ENCODE results near the gene SEPTIN1.

The SEPTIN1 gene

GRCh38 chr16:30354423-30355143 lies 27.8 kb downstream of the SEPTIN1 start:
- Histone ChIP-seq H3K9ac (ENCODE audit: low read length) (peak overlapping the region; percentile 98), H3K27ac (ENCODE audit: low read depth, low read length) (peak overlapping the region; percentile 86), H3K27me3 (ENCODE audit: control insufficient read depth, insufficient read depth, low read length) (no peaks in the 10 kb centered on the region), H3K36me3 (ENCODE audit: control insufficient read depth, insufficient read depth, low read length) (peaks cover 60% of the 10 kb centered on the region), H3K4me1 (ENCODE audit: control insufficient read depth, insufficient read depth, low read length) (peaks cover 12% of the 10 kb centered on the region), H3K4me3 (ENCODE audit: low read depth, low read length) (peak overlapping the region; percentile 98), H3K9me3 (ENCODE audit: control insufficient read depth, insufficient read depth, low read depth, low read length) (no peaks in the 10 kb centered on the region)

- Histone ChIP-seq H3K9me3 (ENCODE audit: control insufficient read depth, insufficient read depth, low read depth, low read length) (no peaks in the 10 kb centered on the region), H3K4me3 (ENCODE audit: low read depth, low read length) (no peak overlapping the region; the same call in 1 of the 2 replicates), H3K27me3 (ENCODE audit: control insufficient read depth, insufficient read depth, low read length) (no peaks in the 10 kb centered on the region), H3K4me1 (ENCODE audit: control insufficient read depth, insufficient read depth, low read length) (peaks cover 12% of the 10 kb centered on the region), H3K36me3 (ENCODE audit: control insufficient read depth, insufficient read depth, low read length) (peaks cover 56% of the 10 kb centered on the region), H3K27ac (ENCODE audit: low read depth, low read length) (no peak overlapping the region), H3K9ac (ENCODE audit: low read length) (peak overlapping the region; percentile 98)
Measured at GRCh38 chr16:30353438-30354129, 28.8 kb downstream of the SEPTIN1 start.

GRCh38 chr16:30352488-30353401 lies 29.6 kb downstream of the SEPTIN1 start:
- peaks cover 12% of the 10 kb centered on the region for H3K4me1 ChIP-seq (ENCODE audit: control insufficient read depth, insufficient read depth, low read length)
- H3K27me3 ChIP-seq (ENCODE audit: control insufficient read depth, insufficient read depth, low read length) = no peaks in the 10 kb centered on the region
- no peak overlapping the region for H3K27ac ChIP-seq (ENCODE audit: low read depth, low read length)
- H3K4me3 ChIP-seq (ENCODE audit: low read depth, low read length) = no peak overlapping the region
- no peak overlapping the region for H3K9ac ChIP-seq (ENCODE audit: low read length)
- H3K9me3 ChIP-seq (ENCODE audit: control insufficient read depth, insufficient read depth, low read depth, low read length) = no peaks in the 10 kb centered on the region
- peaks cover 51% of the 10 kb centered on the region for H3K36me3 ChIP-seq (ENCODE audit: control insufficient read depth, insufficient read depth, low read length)

DNA sequence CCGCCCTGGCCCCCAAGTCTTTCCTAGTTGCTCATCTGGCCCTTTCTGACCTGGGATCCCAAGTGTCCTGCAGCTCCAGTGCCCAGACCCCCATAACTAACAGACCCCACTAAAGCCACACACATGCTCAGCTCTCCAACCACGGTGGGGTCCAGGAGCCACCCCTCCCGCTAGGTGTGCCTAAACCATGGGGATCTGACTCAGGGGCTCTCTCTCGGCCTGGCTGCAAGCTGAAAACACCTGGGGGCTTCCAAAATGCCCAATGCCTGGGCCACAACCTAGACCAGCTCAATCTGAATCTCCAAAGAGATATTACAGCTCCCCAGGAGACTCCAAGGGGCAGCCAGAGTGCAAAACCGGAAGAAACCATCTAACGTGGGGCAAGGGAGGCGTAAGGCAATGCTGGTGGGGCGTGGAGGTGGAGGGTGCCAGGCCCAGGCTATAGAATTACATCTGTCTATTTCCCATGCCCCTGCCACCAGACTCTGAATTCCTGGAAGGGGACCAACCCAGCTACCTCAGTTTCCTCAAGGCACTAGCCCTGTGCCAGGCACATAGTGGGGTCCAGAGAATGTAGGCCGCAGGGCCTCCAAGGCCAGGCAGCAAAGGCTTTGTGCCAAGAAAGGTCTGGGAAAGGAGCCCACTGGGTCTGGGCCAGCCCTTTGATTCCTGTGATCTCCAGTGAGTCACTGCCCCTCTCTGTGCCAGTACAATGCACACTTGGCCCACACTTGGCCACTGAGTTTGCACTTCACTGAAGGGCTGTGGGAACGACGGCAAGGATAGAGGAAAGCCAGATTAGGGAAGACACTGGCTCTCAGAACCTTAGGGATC lies 30.6 kb downstream of the SEPTIN1 start:
- H3K4me1 ChIP-seq (ENCODE audit: control insufficient read depth, insufficient read depth, low read length) = peaks cover 12% of the 10 kb centered on the region
- no peak overlapping the region for H3K27ac ChIP-seq (ENCODE audit: low read depth, low read length)
- H3K9me3 ChIP-seq (ENCODE audit: control insufficient read depth, insufficient read depth, low read depth, low read length) = no peaks in the 10 kb centered on the region
- no peak overlapping the region for H3K4me3 ChIP-seq (ENCODE audit: low read depth, low read length)
- H3K9ac ChIP-seq (ENCODE audit: low read length) = no peak overlapping the region
- peaks cover 43% of the 10 kb centered on the region for H3K36me3 ChIP-seq (ENCODE audit: control insufficient read depth, insufficient read depth, low read length)
- no peaks in the 10 kb centered on the region for H3K27me3 ChIP-seq (ENCODE audit: control insufficient read depth, insufficient read depth, low read length)

- Histone ChIP-seq H3K4me1 (ENCODE audit: control insufficient read depth, insufficient read depth, low read length) (peaks cover 7% of the 10 kb centered on the region), H3K27me3 (ENCODE audit: control insufficient read depth, insufficient read depth, low read length) (no peaks in the 10 kb centered on the region), H3K27ac (ENCODE audit: low read depth, low read length) (no peak overlapping the region), H3K9me3 (ENCODE audit: control insufficient read depth, insufficient read depth, low read depth, low read length) (no peaks in the 10 kb centered on the region), H3K36me3 (ENCODE audit: control insufficient read depth, insufficient read depth, low read length) (peaks cover 43% of the 10 kb centered on the region), H3K9ac (ENCODE audit: low read length) (no peak overlapping the region), H3K4me3 (ENCODE audit: low read depth, low read length) (no peak overlapping the region)
Measured at GRCh38 chr16:30351001-30351441, 31.3 kb downstream of the SEPTIN1 start.

GRCh38 chr16:30350134-30350871 lies 32.1 kb downstream of the SEPTIN1 start:
- no peaks in the 10 kb centered on the region for H3K9me3 ChIP-seq (ENCODE audit: control insufficient read depth, insufficient read depth, low read depth, low read length)
- H3K4me3 ChIP-seq (ENCODE audit: low read depth, low read length) = no peak overlapping the region
- no peaks in the 10 kb centered on the region for H3K27me3 ChIP-seq (ENCODE audit: control insufficient read depth, insufficient read depth, low read length)
- no peak overlapping the region for H3K9ac ChIP-seq (ENCODE audit: low read length)
- H3K27ac ChIP-seq (ENCODE audit: low read depth, low read length) = no peak overlapping the region
- peaks cover 4% of the 10 kb centered on the region for H3K4me1 ChIP-seq (ENCODE audit: control insufficient read depth, insufficient read depth, low read length)
- H3K36me3 ChIP-seq (ENCODE audit: control insufficient read depth, insufficient read depth, low read length) = peaks cover 43% of the 10 kb centered on the region

- Histone ChIP-seq H3K9ac (ENCODE audit: low read length) (no peak overlapping the region), H3K4me3 (ENCODE audit: low read depth, low read length) (no peak overlapping the region), H3K4me1 (ENCODE audit: control insufficient read depth, insufficient read depth, low read length) (peaks cover 4% of the 10 kb centered on the region), H3K36me3 (ENCODE audit: control insufficient read depth, insufficient read depth, low read length) (peaks cover 43% of the 10 kb centered on the region), H3K27ac (ENCODE audit: low read depth, low read length) (no peak overlapping the region), H3K9me3 (ENCODE audit: control insufficient read depth, insufficient read depth, low read depth, low read length) (no peaks in the 10 kb centered on the region), H3K27me3 (ENCODE audit: control insufficient read depth, insufficient read depth, low read length) (no peaks in the 10 kb centered on the region)
Measured at GRCh38 chr16:30349675-30350074, 32.7 kb downstream of the SEPTIN1 start.

- Histone ChIP-seq H3K27me3 (ENCODE audit: control insufficient read depth, insufficient read depth, low read length) (no peaks in the 10 kb centered on the region), H3K4me1 (ENCODE audit: control insufficient read depth, insufficient read depth, low read length) (peaks cover 2% of the 10 kb centered on the region), H3K9me3 (ENCODE audit: control insufficient read depth, insufficient read depth, low read depth, low read length) (no peaks in the 10 kb centered on the region), H3K36me3 (ENCODE audit: control insufficient read depth, insufficient read depth, low read length) (peaks cover 43% of the 10 kb centered on the region), H3K4me3 (ENCODE audit: low read depth, low read length) (no peak overlapping the region), H3K9ac (ENCODE audit: low read length) (no peak overlapping the region), H3K27ac (ENCODE audit: low read depth, low read length) (no peak overlapping the region)
Measured at GRCh38 chr16:30348929-30349328, 33.4 kb downstream of the SEPTIN1 start.

- Histone ChIP-seq H3K4me3 (ENCODE audit: low read depth, low read length) (no peak overlapping the region), H3K27ac (ENCODE audit: low read depth, low read length) (no peak overlapping the region), H3K9me3 (ENCODE audit: control insufficient read depth, insufficient read depth, low read depth, low read length) (no peaks in the 10 kb centered on the region), H3K27me3 (ENCODE audit: control insufficient read depth, insufficient read depth, low read length) (no peaks in the 10 kb centered on the region), H3K36me3 (ENCODE audit: control insufficient read depth, insufficient read depth, low read length) (peaks cover 34% of the 10 kb centered on the region), H3K9ac (ENCODE audit: low read length) (no peak overlapping the region), H3K4me1 (ENCODE audit: control insufficient read depth, insufficient read depth, low read length) (no peaks in the 10 kb centered on the region)
Measured at GRCh38 chr16:30348113-30348512, 34.2 kb downstream of the SEPTIN1 start.

DNA sequence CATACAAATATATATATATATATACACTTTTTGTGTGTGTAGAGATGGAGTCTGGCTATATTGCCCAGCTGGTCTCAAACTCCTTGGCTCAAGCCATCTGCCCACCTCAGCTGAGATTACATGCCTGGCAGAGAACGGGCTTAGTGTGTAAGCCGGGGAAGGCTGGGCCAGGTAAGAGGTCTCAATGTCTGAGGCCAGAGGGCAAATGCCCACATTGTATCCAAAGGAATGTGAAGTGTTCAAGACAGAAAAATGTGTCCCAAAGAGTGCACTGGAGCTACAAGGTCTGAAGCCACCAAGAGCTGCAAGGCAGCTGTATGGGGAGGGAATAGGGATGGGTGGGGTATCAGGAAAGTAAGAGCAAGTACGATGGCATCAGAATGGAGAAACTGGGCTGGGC lies 36.1 kb downstream of the SEPTIN1 start:
- Histone ChIP-seq H3K27ac (ENCODE audit: low read depth, low read length) (no peak overlapping the region), H3K27me3 (ENCODE audit: control insufficient read depth, insufficient read depth, low read length) (no peaks in the 10 kb centered on the region), H3K9me3 (ENCODE audit: control insufficient read depth, insufficient read depth, low read depth, low read length) (no peaks in the 10 kb centered on the region), H3K4me1 (ENCODE audit: control insufficient read depth, insufficient read depth, low read length) (no peaks in the 10 kb centered on the region), H3K9ac (ENCODE audit: low read length) (no peak overlapping the region), H3K36me3 (ENCODE audit: control insufficient read depth, insufficient read depth, low read length) (peaks cover 16% of the 10 kb centered on the region), H3K4me3 (ENCODE audit: low read depth, low read length) (no peak overlapping the region)

Measured in HUES6 (cell line).